Cardiac muscle cell (in vitro differentiated cells and primary cell): ENCODE data around the gene C11orf68. TPM values are rescaled to one million over a fixed set of nuclear protein-coding genes. Genes with fewer than 3 reads are reported as not detected.
"Not testable (repeated sequence)": the region's sequence is repeated elsewhere in the genome, so short reads cannot be mapped to it uniquely, and the experiment has no call there.

ENCODE experiments used
- DNase-seq, 2 donors: peaks; one replicate each; pipeline versions ENCODE4 v3.0.0 to v3.0.0-alpha.2; 2010 to 2017; ENCODE audit warnings: low read depth in 1 of 2, low spot score in 1 of 2
- H3K27ac ChIP-seq: fragments of 200-600 bp; sonication (generic); 2 replicates; pipeline ENCODE4 v1.5.1; 2016
- H3K27me3 ChIP-seq: fragments of 200-600 bp; sonication (generic); 2 replicates; pipeline ENCODE4 v1.6.0; 2016; ENCODE audit warnings: control low read depth
- H3K36me3 ChIP-seq: fragments of 200-600 bp; sonication (generic); 2 replicates; pipeline ENCODE4 v1.5.1; 2016; ENCODE audit warnings: control low read depth
- H3K4me1 ChIP-seq: fragments of 200-600 bp; sonication (generic); 2 replicates; pipeline ENCODE4 v1.8.1; 2017; ENCODE audit warnings: low read depth, mild to moderate bottlenecking, mixed run types
- H3K4me3 ChIP-seq: fragments of 200-600 bp; sonication (generic); 2 replicates; pipeline ENCODE4 v1.5.1; 2016; ENCODE audit warnings: mild to moderate bottlenecking
- H3K9me3 ChIP-seq: fragments of 200-600 bp; sonication (generic); 2 replicates; pipeline ENCODE4 v1.5.1; 2017; ENCODE audit warnings: low read depth, mild to moderate bottlenecking, control low read depth
- CTCF ChIP-seq: IDR thresholded peaks from 2 replicates; pipeline ENCODE4 v1.5.1; 2012; ENCODE audit warnings: low read depth, mild to moderate bottlenecking, low read length
- polyA plus RNA-seq: library from polyadenylated mRNA; unstranded; fragments of >200 nt; fragmentation: Nextera tagmentation; extraction: Ambion mirVana; gene quantifications from 2 replicates; pipeline ENCODE4 v1.2.1, GENCODE V29; 2016
- total RNA-seq: library from RNA; depleted of rRNA; stranded (reverse); fragments of >200 nt; gene quantifications from 2 replicates; pipeline ENCODE4 v1.2.3, GENCODE V29; 2016

The C11orf68 gene
- total and polyA plus RNA-seq, 2 experiments from 2014 or later, result 34.7 to 86.5 TPM

- Histone ChIP-seq H3K4me3 (no peak overlapping the region), H3K9me3 (no peaks in the 10 kb centered on the region), H3K27ac (no peak overlapping the region), H3K4me1 (no peaks in the 10 kb centered on the region), H3K27me3 (no peaks in the 10 kb centered on the region), H3K36me3 (no peaks in the 10 kb centered on the region)
- TF ChIP-seq CTCF, result no peak
- no peak for DNase-seq
Observed at GRCh38 chr11:65953471-65953870, 34.6 kb upstream of the C11orf68 start.

GRCh38 chr11:65952052-65952521 is 33.2 kb upstream of the C11orf68 start:
- Histone ChIP-seq H3K27ac (no peak overlapping the region), H3K4me3 (no peak overlapping the region), H3K36me3 (no peaks in the 10 kb centered on the region), H3K9me3 (no peaks in the 10 kb centered on the region), H3K4me1 (no peaks in the 10 kb centered on the region), H3K27me3 (no peaks in the 10 kb centered on the region)
- DNase-seq, result no peak
- TF ChIP-seq CTCF, result no peak

GRCh38 chr11:65951641-65952040 is 32.8 kb upstream of the C11orf68 start:
- H3K27me3 ChIP-seq, H3K36me3 ChIP-seq, H3K27ac ChIP-seq, H3K4me1 ChIP-seq, H3K9me3 ChIP-seq, DNase-seq, H3K4me3 ChIP-seq: not testable (repeated sequence)

- H3K36me3 ChIP-seq, DNase-seq, H3K27ac ChIP-seq, H3K4me3 ChIP-seq, H3K4me1 ChIP-seq, H3K27me3 ChIP-seq, H3K9me3 ChIP-seq: not testable (repeated sequence)
Observed at GRCh38 chr11:65950711-65951110, 31.8 kb upstream of the C11orf68 start.

- H3K9me3 ChIP-seq, result no peaks in the 10 kb centered on the region
- no peak overlapping the region for H3K4me3 ChIP-seq
- no peaks in the 10 kb centered on the region for H3K4me1 ChIP-seq
- no peak for DNase-seq
- no peak for TF ChIP-seq CTCF
- no peaks in the 10 kb centered on the region for H3K27me3 ChIP-seq
- H3K27ac ChIP-seq, result no peak overlapping the region
- H3K36me3 ChIP-seq, result no peaks in the 10 kb centered on the region
Observed at GRCh38 chr11:65947603-65948125, 28.8 kb upstream of the C11orf68 start.

DNA sequence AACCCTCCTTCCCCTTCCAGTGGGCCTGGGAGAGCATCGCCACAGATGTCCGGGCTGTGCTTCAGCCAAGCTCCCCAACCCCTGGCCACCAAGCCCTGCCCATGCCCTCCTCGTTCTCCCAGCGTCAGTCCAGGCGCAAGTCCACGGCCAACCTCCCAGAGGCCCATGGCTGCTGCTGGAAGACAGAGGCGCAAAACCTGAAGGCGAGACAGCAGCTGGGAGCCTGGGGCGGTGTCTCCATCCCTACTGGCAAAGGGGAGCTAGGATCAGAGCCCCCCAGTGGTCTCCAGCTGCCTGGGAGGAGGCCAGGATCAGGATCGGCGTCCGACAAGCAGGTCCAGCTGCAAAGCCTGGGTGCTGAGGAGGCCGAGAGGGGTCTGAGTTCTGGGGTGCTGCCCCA is 28.3 kb upstream of the C11orf68 start:
- Histone ChIP-seq H3K4me1 (no peaks in the 10 kb centered on the region), H3K27me3 (no peaks in the 10 kb centered on the region), H3K9me3 (no peaks in the 10 kb centered on the region), H3K36me3 (no peaks in the 10 kb centered on the region), H3K4me3 (no peak overlapping the region), H3K27ac (no peak overlapping the region)
- DNase-seq, result no peak
- TF ChIP-seq CTCF, result no peak

- Histone ChIP-seq H3K36me3 (no peaks in the 10 kb centered on the region), H3K4me3 (no peak overlapping the region), H3K4me1 (no peaks in the 10 kb centered on the region), H3K9me3 (no peaks in the 10 kb centered on the region), H3K27ac (no peak overlapping the region), H3K27me3 (no peaks in the 10 kb centered on the region)
- no peak for DNase-seq
- TF ChIP-seq CTCF, result no peak
Observed at GRCh38 chr11:65946655-65947054, 27.8 kb upstream of the C11orf68 start.
